ENCODE data around the gene OR6C3.
"Not testable (repeated sequence)": the region's sequence is repeated elsewhere in the genome, so short reads cannot be mapped to it uniquely, and the experiment has no call there.

The OR6C3 gene
- total RNA-seq, result 0 reads per million in 4 donors

GRCh38 chr12:55330446-55330845 lies at the start of gene OR6C3:
TSS of gene OR6C3 (plus strand) at chr12:55330746. CDS start at chr12:55331701, 955 bp downstream.
- no peak for DNase-seq

GRCh38 chr12:55280991-55281390 lies 49.6 kb upstream of the OR6C3 start:
- no peak for DNase-seq

GRCh38 chr12:55289999-55290398 lies 40.5 kb upstream of the OR6C3 start:
- no peak for DNase-seq

GRCh38 chr12:55296469-55296868 lies 34.1 kb upstream of the OR6C3 start, which contains the start of gene OR6C6:
TSS of gene OR6C6 (minus strand) at chr12:55296569. CDS start at chr12:55295232, 1,337 bp downstream.
- no peak for DNase-seq

GRCh38 chr12:55314043-55314442 lies 16.5 kb upstream of the OR6C3 start, which contains the start of gene OR6C1:
TSS of gene OR6C1 (plus strand) at chr12:55314343. CDS start at chr12:55320600, 6,257 bp downstream.
- no peak for DNase-seq

- no peak for DNase-seq
Measured at GRCh38 chr12:55320201-55320600, 10.3 kb upstream of the OR6C3 start.

- DNase-seq, result not testable (repeated sequence)
Measured at GRCh38 chr12:55325801-55326200, 4.7 kb upstream of the OR6C3 start.

GRCh38 chr12:55336002-55336401 lies 5.5 kb downstream of the OR6C3 start:
- DNase-seq, result no peak

- not testable (repeated sequence) for DNase-seq
Measured at GRCh38 chr12:55355338-55355737, 24.8 kb downstream of the OR6C3 start.

GRCh38 chr12:55362675-55363074 lies 32.1 kb downstream of the OR6C3 start, which contains the start of gene OR6C75:
TSS of gene OR6C75 (plus strand) at chr12:55362975. CDS start at chr12:55365111, 2,136 bp downstream.
- DNase-seq, result no peak

- DNase-seq, result no peak
Measured at GRCh38 chr12:55365086-55365485, 34.5 kb downstream of the OR6C3 start.

GRCh38 chr12:55372521-55372920 lies 42.0 kb downstream of the OR6C3 start:
- DNase-seq, result no peak
